ENCODE data around the gene EXD3.

Gene EXD3

DNA sequence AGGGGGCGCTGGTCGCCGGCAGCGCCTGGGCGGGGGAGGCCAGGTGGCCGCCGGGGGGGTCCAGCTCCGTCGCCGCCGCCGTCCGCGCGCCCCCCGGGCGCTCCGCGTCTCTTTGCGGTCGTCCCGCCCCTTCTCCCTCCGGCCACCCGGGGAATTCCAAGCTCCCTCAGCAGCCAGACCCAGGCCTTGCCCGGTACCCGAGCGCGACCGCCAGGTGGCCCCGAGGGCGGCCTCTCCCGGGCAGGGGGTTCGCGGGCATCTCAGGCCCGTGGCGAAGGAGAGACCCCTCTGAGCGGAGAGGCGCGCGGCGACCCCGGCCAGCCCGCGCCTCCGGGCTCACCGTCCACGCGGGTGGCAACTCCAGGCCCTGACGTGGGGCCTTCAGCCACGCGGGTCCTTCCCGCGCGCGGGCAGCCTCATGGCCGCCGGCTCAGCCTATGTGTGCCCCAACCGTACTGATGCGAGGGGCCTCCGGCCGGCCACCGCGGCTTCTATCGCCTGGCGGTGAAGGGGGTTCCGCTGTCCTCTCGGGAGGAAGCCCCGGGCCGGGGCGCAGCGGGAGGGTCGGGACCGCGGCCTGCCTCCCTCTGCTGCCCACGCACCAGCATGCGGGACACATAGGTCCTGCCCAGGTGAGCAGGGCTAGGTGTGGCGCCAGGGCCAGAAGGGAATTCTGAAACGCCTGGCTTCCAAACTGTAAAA lies 120.4 kb downstream of the EXD3 start:
- DNase-seq: no peak

DNA sequence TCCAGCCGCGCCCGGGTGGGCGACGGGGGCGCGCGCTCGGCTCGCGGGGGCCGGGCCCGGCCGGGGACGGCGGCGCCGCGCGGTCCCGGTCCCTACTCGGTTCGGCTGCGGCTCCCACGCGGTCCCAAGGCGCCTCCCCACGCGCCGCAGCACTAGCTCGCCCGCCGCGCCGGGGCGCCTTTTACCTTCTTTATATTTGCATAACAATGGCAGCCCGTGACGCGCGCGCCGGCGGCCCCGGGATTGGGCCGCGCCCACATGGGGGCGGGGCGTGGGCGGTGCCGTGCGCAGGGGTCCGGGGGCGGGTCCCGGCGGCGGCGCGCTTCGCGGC lies 120.9 kb downstream of the EXD3 start, which contains the start of gene NRARP:
NRARP (minus strand) TSS at position 154 of the 331 bp plus-strand sequence. CDS start 343 bp downstream, outside the sequence.
- no peak for DNase-seq

DNA sequence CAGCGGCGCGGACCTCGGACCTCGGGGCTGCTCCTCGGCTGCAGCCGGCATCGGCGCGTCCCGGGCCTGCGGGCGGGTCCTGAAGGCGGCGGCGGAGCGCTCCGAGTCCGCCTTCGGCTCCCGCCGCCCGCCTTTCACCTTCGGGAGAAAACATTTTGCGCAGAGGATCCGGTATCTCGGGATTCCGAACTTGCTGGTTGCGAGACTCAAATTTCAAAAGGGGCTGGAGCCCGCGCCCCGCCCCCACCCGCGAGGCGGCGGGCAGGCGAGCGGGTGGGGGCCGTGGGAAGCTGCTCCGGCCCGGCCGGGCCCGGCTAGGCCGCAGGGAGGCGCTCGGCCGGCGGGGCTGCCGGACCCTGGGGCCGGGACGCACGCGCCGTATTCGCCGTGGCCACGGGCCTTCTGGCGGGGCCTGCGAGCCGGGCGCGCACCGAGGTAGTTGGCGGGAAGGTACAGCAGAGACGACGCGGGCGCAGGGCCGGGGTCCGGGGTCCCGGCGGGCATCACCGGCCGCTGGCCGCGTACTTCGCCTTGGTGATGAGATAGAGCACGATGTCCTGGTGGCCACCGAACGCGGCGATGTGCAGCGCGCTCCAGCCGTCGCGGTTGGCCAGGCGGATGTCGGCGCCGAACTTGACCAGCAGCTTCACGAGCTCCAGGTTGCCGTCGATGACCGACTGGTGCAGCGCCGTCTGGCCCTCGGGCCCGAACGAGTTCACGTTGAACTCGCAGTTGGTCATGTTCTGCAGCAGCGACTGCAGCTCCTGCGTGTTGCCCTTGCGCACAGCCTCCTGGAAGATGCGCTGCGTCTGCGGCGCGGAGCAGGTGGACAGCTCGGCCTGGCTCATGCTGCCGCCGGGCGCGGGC lies 121.6 kb downstream of the EXD3 start:
- peak; percentile 27 for DNase-seq

DNA sequence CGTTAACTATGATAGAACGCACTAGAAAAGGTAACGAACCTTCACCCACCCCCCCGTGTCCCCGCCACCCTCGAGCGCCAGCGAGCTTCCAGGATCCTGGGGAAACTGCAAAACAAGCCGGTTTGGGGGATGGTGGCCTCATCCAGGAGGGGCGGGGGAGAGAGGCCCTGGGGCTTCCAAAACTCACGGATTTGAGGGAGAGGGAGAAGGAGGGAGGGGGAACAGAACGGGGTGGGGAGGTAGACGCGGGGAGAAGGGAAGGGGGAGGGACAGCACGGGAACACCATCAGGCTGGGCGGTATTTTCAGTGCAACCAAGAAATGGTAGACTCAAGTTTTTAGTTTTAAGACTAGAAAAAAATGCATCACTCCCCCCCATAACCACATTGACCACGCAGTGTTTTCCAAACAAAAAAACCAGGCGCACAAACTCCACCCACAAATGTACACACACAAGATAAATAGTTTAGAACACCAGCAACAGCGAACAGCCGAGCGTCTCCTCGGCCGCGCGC lies 122.3 kb downstream of the EXD3 start:
- no peak for DNase-seq

DNA sequence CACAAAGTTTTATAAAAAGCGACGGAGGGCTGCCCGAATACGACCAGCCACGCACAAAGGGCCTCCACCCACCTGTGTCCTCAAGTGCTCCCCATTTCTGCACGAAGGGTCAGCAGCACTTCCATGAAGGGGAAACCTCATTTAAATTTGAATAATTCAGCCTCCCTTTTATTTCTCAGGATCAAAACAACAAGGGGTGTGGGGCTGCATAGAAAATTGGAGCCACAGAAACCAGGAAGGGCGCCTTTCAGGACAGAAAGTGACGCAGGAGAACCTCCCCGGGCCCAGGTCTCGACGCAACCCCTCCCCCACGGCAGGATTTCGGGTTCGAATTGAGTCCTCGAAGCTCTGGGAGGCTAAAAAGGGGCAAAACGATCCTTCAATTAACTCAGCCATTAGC lies 123.0 kb downstream of the EXD3 start:
- no peak for DNase-seq

DNA sequence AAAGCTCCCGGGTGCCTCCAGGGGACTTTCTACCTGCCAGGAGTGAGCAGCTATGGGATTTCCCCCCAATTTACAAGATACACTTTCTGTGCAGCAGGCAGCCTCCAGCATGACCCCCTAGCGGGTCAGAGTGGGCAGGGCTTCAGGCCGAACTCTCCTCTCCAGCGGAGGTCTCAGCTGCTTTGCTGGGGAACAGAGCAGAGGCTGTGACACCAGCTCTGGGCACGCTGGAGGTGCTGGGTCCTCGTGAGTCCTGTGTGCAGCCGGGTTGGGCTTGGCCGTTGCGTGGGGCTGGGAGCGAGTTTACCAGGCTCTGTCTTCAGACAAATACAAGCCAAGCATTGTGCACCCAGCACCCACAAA lies 123.8 kb downstream of the EXD3 start:
- no peak for DNase-seq

DNA sequence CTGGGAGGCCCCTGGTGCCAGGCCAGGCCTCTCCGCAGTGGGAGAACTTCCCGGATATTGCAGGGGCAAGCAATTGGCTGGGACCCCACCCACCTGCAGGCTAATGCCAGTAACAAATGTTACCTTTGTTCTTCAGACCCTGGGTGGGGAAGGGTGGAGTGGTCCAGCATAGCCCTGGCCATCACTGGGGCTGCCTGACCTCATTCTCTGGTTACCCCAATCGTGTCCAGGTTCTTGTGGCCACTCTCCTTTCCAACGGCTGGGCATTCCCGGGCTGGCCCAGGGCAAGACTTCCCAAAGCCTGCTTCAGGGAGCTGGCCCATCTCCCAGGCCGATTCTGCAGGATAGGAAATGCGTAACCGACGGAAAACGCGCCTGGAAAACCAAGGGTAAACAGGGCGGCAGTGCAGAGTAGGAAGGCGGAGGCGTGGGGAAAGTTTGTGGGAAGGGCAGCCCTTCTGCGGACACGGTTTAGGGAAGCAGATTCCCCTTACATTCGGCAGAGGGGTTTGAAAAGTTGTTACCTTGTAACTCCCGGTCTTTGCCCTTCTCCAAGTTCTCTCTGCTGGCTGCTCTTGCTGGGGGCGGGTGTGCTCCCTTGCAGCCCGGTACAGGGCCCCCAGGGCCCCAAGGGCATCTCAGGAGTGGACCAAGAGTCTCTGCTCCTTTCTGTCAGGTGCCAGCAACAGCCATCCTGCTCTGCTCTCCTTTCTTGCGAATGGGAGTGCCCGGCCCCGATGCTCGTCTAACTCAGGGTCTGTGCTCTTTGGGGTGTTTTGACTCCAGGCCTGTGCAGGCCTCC lies 124.4 kb downstream of the EXD3 start:
- no peak for DNase-seq

DNA sequence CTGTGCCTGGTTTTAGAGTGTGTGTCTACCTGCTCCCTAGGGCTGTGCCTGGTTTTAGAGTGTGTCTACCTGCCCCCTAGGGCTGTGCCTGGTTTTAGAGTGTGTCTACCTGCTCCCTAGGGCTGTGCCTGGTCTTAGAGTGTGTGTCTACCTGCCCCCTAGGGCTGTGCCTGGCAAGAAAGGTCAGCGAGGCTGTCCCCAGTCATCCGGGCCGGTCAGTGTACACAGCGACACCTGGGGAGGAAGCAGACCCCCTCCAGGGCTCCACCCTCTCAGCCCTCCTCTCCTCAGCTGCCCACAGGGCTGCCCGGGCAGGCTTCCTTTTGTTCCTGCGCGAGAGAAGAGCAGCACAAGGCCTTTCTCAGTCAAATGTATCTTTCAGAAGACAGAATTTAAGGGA lies 125.0 kb downstream of the EXD3 start:
- DNase-seq: no peak

DNA sequence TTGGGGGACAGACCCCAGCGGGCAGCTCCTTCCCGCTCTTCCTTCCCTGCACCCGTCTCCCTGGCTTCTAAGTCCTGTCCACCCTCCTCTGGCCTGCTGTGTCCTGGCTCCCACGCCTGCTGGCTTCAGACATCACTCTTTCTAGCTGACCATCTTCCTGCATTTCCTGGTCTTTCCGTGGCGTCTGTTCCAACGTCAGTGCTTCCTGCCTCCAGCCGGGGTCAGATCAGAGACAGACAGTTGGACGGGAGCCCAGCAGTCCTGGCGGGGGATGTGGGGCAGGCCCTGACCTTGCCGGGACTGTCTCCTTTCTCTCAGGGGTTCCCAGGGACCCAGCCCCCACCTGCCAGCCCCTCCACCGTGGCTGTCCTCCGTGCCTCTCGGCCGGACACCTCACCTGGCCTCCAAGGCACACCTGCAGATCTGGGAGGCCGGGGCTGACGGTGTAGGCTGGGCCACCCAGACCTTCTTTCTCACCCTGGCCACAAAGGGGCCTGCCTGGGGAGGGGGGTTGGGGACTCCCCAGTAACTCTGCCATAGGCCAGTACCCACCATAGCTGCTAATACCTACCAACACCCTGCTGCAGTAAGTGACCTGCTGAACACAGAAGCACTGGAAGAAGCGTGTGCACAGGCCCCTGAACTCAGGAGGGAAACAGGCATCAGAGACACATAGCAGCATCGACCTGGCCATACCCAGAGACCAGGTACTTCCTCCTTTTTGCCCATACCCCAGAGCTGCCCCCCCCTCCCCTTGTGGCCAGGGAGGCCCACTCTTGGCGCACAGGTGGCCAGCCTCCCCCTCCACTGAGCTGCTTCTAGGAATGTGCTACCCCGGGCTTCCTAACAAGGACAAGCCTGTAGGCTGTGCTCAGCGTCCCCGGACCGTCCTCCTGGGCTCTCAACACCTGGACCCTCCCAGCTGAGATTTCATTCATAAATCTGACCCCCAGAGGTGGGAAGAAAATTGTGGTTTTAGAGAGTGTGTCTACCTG lies 126.0 kb downstream of the EXD3 start:
- DNase-seq: no peak

DNA sequence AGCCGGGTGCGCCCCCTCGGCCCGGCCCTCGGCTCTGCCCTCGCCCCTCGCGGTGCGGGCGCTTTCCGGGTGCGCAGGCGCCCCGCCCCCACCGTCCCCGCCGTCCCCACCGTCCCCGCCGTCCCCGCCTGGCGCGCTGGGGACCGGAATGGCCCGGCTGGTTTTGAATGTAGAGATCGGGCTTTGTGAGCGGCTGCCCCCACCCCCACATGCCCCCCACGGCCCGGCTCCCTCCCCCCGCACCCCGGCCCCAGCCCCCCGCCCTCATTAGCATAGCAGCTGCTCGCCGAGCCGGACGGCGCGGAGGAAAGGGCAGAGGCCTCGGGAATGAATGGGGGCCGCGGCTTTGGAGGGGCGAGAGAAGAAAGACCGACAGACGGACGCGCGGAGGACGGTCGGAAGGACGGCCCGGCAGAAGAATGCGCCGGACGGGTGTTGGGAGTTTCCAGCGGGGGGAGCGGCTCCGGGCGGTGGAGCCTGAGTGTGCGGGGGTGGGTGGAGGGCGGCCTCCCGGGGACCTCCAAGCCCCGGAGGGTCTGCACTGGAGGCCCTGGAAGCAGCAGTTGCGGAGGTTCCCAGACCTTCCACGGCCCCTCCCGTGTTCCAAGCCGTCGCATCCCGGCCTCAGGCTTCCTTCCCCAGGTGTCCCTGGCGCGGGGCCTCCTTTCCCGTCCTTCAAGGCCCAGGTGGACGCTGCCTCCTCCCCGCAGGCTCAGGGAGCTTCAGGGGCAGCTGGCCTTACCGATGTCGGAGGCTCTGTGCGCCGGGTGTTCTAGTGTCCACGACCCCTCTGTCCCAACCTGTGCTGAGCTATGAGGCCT lies 126.9 kb downstream of the EXD3 start:
- no peak for DNase-seq

DNA sequence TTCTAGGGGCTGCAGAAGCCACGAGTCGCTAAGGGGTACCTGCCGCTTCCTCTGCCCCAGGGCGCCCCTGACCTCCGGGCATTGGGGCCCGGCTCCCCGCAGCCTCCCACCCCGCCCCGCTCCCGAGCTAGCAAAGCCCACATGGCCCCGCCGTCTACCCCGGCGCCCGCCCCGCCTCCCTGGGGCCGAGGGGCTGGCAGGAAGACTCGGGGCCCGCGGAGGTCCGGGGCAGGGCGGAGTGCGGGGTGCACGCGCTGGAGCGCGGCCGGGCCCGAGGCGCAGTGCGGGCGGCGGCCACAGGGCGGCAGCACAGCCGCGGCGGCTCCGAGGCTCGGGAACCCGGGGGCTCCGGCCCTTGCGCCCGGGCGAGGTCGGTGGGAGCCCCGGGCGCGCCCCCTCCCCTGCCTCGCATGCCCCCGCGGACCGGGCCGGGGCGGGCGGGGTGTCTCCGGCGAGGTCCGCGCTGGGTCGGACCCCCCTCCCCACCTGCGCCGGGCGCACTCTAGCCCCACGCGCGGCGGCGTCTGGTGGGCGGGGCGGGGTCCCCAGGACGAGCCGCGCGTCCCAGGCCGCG lies 127.6 kb downstream of the EXD3 start:
- no peak for DNase-seq

DNA sequence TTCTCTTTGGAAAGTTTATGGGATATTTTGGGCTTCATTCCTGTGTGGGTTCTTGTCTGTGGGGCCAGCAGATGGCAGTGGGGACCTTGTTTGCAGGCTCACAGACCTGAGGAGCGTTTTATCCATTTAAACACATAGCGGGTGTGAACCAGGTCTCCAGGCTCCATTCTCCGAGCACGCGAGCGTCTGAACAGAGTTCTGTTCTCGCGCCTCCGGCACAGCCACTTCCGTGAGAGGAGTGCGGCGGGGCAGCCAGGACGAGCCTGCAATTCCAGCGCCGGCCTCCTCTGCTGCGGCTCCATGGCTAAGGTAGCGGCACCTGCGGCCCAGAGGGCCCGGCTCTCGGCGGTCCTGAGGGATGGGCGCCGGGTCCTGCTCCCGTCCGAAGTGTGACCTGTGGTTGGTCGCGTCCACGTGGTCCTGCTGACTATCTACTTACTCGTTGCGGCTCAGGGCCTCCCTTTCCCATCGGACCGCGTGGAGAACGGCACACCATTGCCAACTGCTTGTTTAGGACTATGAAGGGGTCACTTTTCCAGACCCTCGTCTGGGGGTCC lies 128.2 kb downstream of the EXD3 start:
- no peak for DNase-seq

DNA sequence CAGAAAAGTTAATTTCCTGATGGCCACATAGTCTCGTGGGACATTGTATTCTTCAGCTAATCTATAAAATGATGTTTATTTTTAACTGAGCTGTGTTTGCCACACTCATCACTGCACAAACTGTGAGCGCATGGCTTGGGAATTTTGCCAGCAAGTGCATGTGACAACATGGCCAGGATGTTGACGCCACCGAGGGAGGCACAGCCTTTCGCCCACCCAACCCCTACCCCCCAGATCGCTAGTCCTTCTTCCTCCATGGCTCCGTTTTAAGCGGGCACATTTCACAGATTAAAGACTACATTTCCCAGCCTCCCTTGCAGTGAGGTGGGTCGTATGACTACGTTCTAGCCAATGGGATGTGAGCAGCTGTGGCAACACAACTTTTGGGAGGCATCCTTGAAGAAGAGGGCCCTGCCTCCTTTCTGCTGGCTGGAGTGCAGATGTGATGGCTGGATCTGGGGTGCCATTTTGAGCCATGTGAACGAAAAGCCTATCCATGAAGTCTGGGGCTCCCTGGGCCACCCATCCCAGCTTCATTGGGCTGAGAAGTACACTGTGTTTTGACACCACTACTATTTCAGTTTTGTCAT lies 128.8 kb downstream of the EXD3 start:
- no peak for DNase-seq

DNA sequence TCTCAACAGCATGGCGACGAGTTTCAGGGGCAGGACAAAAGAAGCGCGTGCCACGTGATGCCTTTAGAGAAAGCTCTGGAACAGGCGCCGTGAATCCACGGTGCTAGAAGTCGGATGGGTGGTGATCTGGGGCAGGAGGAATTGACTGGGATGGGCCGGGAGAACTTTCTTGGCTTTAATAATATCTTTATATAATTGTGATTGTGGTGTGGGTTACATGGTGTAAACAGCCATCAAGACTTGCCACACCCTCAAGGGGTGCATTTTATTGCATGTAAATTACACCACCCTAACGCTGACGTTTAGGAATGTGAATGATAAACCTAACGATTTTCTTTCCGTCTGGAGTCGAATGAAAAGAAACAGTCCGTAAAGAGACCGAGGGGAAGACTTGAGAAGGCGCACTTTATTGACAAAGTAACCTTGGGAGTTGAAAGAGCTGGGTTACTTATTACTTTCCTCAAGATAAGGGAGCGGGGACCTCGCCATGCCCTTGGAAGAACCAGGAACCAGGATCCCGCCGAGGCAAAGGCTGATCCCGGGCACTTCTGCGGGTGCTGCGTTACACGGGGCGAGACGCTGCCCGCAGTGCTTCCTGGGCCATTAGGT lies 129.4 kb downstream of the EXD3 start:
- no peak for DNase-seq

DNA sequence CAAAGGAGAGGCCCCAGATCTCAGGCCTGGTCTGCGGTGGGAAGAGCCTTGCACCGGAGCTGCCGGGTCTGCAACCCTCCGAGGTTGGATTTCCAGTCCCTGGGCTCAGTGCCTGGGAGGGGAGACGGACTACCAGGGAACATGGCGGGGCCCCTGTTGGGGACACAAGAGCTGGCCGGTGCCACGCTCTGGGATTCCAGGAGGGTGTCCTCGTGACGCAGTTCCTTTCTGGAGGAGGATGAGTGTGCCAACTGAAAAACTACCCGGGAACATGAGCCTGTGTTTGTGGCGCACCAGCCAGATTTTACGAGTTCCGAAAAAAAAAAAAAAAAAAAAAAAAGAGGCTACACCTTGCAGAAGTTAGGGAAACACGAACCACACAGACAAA lies 129.9 kb downstream of the EXD3 start:
- DNase-seq: no peak

DNA sequence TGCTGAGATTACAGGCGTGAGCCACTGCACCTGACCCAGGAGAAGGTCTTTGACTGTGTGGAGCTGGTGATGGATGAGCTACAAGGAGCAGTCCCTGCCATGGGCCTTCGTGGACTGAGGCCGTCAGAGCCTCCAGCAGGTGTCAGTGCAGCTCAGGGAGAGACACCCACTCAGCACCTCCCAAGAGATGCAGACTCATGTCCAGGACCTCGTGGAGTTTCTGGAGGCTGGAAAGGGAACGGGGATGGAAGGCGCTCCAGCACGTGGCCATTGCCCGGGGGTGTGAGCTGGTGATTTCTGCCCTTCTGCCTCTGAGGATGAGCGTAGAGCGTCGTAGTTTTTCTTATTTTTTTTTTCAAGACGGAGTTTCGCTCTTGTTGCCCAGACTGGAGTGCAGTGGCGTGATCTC lies 136.0 kb downstream of the EXD3 start:
- DNase-seq: no peak

DNA sequence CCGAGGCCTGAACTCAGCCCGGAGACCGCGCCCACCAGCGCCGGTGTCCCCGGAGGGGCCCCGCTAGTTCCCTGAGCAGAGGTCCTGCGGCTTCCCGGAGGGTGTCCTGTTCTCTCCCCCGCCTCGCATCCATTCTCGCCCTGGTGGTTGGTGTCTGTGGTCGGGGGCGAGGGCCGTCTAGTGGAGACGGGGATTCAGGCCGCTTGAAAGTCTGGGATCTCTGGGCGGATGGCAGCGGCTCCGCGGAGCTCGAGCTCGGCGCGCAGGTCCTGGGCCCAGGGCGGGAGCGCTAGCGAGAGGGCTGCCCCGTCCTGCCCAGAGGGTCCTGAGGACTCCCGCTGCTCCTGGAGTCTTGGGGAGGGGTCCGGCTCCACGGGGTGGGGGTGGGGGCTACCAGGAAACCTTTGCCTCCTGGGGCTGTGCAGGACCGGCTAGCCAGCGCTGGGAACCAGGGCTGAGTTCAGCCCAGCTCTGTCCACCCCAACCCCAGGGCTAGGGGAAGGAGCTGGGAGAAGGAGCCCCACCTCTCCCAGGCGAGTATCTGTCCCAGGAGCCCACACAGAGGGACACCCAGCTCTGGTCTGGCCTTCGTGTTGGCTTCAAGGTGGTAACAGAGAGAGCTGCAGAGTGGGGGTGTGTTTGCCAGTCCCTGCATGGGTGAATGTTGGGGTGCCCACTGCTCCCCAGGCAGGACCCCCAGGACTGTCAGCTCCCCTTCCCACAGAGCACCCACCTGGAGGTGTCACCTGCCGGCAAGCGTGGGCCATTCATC lies 141.4 kb downstream of the EXD3 start:
- no peak for DNase-seq

DNA sequence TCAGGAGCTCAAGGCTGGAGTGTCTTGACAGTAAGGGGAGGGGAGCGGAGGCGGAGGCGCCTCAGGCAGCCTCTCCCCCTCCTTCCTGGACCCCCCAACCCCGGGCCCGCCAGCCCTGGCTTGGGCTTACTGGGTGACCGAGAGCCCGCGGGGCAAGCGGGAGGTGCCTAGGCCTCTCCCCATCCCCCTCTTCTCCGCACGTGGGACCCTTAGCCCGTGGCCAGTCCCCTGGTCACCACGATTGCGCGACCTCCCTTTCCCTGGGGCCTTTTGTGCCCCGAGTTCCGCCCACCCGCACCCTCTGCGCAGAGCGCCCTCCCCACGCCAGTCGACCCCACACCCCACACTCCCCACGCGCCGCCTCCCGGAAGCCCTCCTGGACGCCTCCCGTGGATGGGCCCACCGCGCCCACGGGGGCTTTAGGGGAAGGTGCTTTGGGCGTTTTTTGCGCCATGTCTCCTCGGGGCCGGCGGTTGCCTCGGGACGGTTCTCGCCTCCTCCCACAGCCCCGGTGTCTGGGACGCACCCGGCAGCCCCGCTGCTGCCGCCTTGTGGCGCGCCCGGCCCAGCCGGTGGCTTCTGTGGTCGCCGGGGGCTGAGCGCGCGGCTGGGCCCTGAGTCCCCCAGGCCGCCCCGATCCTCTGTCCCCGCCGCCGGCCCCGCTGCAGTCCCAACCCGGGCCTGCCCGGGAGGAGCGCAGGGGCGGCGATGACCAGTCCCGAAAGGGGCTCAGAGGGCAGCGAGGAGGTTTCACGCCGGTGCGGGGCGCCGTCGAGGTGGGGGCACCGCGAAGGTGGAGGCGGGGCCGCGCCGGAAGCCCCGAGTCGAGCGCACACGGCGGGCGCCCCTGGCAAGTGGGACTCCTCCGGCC lies 142.3 kb downstream of the EXD3 start:
- DNase-seq: no peak

Measured in DMS 273 treated with DMSO at 0.1 percent for 48 hours (cell line).